ENCODE results near the gene KIF26B.
"Not testable (repeated sequence)": the region's sequence is repeated elsewhere in the genome, so short reads cannot be mapped to it uniquely, and the experiment has no call there.

Gene KIF26B

DNA sequence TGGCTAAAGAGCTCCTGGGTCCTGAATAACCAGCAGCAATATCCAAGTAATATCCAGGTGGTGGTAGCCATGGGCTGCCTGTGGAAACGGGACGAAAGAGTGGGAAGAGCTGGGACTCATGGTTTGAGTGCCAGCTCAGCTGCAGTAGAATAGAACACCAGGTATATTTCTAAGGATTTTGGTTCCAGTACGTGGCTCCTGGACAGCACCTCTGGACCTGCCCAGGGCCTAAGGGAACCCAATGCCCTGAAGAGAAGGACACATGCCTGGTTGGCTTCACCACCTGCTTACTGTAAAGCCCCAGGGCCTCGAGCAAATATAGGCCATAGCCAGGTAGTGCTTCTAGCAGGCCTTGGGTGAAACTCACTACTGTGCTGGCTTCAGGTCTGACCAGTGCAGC, 566.7 kb downstream of the KIF26B start:
- Histone ChIP-seq H3K27me3 (ENCODE audit: insufficient read depth, low read depth, severe bottlenecking) (peaks cover 3% of the 10 kb centered on the region), H3K36me3 (no peaks in the 10 kb centered on the region), H3K4me3 (ENCODE audit: low read depth, low read length) (no peak overlapping the region), H3K9me3 (ENCODE audit: severe bottlenecking) (no peaks in the 10 kb centered on the region), H3K27ac (no peak overlapping the region)
- DNase-seq = no peak
- TF ChIP-seq, protein P1, sequence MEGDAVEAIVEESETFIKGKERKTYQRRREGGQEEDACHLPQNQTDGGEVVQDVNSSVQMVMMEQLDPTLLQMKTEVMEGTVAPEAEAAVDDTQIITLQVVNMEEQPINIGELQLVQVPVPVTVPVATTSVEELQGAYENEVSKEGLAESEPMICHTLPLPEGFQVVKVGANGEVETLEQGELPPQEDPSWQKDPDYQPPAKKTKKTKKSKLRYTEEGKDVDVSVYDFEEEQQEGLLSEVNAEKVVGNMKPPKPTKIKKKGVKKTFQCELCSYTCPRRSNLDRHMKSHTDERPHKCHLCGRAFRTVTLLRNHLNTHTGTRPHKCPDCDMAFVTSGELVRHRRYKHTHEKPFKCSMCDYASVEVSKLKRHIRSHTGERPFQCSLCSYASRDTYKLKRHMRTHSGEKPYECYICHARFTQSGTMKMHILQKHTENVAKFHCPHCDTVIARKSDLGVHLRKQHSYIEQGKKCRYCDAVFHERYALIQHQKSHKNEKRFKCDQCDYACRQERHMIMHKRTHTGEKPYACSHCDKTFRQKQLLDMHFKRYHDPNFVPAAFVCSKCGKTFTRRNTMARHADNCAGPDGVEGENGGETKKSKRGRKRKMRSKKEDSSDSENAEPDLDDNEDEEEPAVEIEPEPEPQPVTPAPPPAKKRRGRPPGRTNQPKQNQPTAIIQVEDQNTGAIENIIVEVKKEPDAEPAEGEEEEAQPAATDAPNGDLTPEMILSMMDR (IDR thresholded peaks at IDR 0.05; ENCODE audit: low read depth, low read length) = no peak

- not testable (repeated sequence) for H3K27ac ChIP-seq; H3K36me3 ChIP-seq; H3K4me3 ChIP-seq (ENCODE audit: low read depth, low read length); H3K9me3 ChIP-seq (ENCODE audit: severe bottlenecking); H3K27me3 ChIP-seq (ENCODE audit: insufficient read depth, low read depth, severe bottlenecking); DNase-seq
These were observed 573.2 kb downstream of the KIF26B start for GRCh38 chr1:245728035-245728434.

- no peak for DNase-seq
- Histone ChIP-seq H3K27ac (no peak overlapping the region), H3K27me3 (ENCODE audit: insufficient read depth, low read depth, severe bottlenecking) (no peaks in the 10 kb centered on the region), H3K9me3 (ENCODE audit: severe bottlenecking) (no peaks in the 10 kb centered on the region), H3K4me3 (ENCODE audit: low read depth, low read length) (no peak overlapping the region), H3K36me3 (no peaks in the 10 kb centered on the region)
- TF ChIP-seq, protein P1 (IDR thresholded peaks at IDR 0.05; ENCODE audit: low read depth, low read length) = no peak
These were observed 576.0 kb downstream of the KIF26B start for GRCh38 chr1:245730801-245731200.

- not testable (repeated sequence) for H3K9me3 ChIP-seq (ENCODE audit: severe bottlenecking); H3K4me3 ChIP-seq (ENCODE audit: low read depth, low read length); H3K36me3 ChIP-seq; H3K27ac ChIP-seq; DNase-seq
- peaks cover 22% of the 10 kb centered on the region for H3K27me3 ChIP-seq (ENCODE audit: insufficient read depth, low read depth, severe bottlenecking)
These were observed 585.6 kb downstream of the KIF26B start for GRCh38 chr1:245740336-245740735.

- Histone ChIP-seq H3K36me3 (no peaks in the 10 kb centered on the region), H3K27me3 (ENCODE audit: insufficient read depth, low read depth, severe bottlenecking) (peaks cover 22% of the 10 kb centered on the region), H3K4me3 (ENCODE audit: low read depth, low read length) (no peak overlapping the region), H3K27ac (no peak overlapping the region), H3K9me3 (ENCODE audit: severe bottlenecking) (peaks cover 2% of the 10 kb centered on the region)
- TF ChIP-seq, protein P1 (IDR thresholded peaks at IDR 0.05; ENCODE audit: low read depth, low read length) = no peak
- DNase-seq = no peak
These were observed 588.1 kb downstream of the KIF26B start for GRCh38 chr1:245742896-245743295.

GRCh38 chr1:245748240-245748639, 593.5 kb downstream of the KIF26B start:
- Histone ChIP-seq H3K9me3 (ENCODE audit: severe bottlenecking) (peaks cover 2% of the 10 kb centered on the region), H3K27me3 (ENCODE audit: insufficient read depth, low read depth, severe bottlenecking) (peaks cover 7% of the 10 kb centered on the region), H3K27ac (no peak overlapping the region), H3K36me3 (no peaks in the 10 kb centered on the region), H3K4me3 (ENCODE audit: low read depth, low read length) (no peak overlapping the region)
- TF ChIP-seq, protein P1 (IDR thresholded peaks at IDR 0.05; ENCODE audit: low read depth, low read length) = no peak
- no peak for DNase-seq

DNA sequence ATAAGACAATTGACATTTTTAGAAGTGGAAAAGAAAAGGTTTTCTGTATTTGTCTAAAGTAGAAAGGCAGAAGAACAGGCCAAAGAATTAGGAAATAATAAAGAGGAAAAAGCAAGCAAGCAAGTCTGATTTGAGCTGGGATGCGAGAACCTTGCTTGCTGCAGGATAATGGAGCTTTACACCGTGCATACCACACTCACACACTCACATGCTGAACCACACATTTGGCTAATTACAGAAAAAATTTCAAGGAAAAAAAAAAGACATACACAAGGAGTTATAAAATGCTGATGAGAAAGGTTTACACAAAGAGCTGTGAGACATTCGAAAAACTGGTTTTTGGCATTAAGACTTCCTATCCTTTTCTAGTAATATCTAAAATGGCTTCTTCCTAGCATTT, 593.9 kb downstream of the KIF26B start:
- peaks cover 2% of the 10 kb centered on the region for H3K9me3 ChIP-seq (ENCODE audit: severe bottlenecking)
- TF ChIP-seq, protein P1 (IDR thresholded peaks at IDR 0.05; ENCODE audit: low read depth, low read length) = no peak
- no peak overlapping the region for H3K27ac ChIP-seq
- H3K4me3 ChIP-seq (ENCODE audit: low read depth, low read length) = no peak overlapping the region
- peaks cover 6% of the 10 kb centered on the region for H3K27me3 ChIP-seq (ENCODE audit: insufficient read depth, low read depth, severe bottlenecking)
- no peaks in the 10 kb centered on the region for H3K36me3 ChIP-seq
- DNase-seq = no peak

Data from WERI-Rb-1 (cell line).